ENCODE results near the gene SRRM3.
"Not testable (repeated sequence)": the region's sequence is repeated elsewhere in the genome, so short reads cannot be mapped to it uniquely, and the experiment has no call there.

Gene SRRM3

GRCh38 chr7:76231071-76231470 lies 29.4 kb downstream of the SRRM3 start:
- DNase-seq: no peak

DNA sequence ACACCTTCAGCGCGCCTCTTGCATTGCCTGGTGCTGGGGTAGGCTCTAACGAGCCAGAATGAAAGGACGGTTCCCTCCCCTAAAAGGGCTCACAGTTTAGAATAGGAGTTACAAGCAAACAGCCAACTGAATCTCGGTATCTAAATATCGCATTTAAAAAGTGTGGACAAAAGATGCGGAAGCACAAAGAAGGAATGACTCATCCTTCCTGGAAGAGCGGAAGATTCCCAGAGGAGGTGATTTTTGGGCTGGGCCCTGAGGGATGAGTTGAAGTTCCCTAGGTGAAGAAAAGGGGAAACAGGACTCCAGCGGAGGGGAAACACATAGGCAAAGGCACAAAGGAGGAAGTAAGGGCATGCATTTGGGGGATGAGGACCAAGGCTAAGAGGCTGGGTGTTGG lies 29.9 kb downstream of the SRRM3 start:
- no peak for DNase-seq

DNA sequence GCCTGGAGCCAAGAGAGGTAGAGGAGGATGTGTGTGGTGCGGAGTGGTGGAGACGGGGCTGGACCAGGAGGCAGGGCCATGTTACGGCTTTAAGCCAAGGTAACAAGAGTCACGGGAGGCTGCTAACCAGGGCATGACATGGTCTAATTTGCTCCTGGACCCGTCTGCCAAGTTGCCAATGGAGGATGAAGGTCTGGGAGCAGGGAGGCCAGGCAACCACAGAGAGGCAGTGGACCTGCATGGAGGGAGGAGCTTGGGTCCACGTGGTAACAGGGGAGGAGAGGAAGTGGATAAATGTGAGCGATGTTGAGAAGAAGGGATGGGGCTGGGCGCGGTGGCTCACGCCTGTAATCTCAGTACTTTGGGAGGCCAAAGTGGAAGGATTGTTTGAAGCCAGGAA lies 31.0 kb downstream of the SRRM3 start:
- DNase-seq: no peak

DNA sequence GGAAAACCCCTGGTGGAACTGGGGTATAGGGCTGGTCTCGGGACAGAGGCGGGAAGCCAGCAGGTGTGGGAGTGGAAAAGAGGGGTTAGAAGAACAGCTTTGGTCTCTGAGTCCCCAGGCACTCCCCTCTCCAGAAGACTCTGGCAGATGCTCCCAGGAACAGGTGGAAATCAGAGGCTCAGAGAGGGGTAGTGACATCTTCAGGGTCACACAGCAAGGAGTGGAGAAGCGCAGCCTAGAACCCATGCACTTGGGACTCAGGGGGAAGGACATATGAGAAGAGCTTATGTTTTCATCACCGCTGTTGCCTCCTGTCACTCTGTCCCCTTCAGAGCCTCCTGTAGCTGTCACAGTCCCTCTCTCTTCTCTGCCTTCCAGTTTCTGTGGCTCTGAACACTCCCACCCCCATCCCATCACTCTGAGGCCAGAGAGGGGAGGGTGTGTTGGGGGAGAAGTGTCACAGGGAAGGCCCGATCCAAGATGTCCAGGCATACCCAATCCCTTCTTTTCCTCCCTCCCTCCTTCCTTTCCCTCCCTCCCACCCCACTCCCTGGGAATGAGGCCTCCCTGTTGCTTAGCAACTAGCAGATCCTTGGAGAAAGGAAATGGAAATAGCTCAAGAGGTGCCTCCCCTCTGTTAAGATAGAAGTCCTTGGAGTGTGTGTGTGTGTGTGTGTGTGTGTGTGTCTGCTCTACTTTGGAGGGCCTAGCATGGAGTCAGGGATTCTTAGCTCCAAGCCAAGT lies 32.0 kb downstream of the SRRM3 start:
- DNase-seq: no peak

GRCh38 chr7:76234282-76234584 lies 32.5 kb downstream of the SRRM3 start:
- DNase-seq: no peak

DNA sequence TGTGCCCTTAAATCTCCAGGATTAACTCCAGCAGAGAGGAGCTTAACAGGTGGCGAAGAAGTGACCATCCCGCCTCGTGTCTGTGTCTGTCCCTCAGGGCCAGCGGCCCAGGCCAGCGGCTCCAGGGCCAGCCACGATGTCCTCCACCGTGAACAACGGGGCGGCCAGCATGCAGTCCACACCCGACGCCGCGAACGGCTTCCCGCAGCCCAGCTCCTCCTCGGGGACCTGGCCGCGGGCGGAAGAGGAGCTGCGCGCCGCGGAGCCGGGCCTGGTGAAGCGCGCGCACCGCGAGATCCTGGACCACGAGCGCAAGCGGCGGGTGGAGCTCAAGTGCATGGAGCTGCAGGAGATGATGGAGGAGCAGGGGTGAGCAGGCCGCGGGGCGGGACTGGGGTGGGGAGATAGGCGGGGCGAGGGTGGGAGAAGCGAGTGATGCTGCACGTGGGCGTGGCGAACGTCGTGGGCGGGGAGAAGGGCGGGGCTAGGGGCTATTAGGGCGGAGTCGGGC lies 33.3 kb downstream of the SRRM3 start:
- no peak for DNase-seq

DNA sequence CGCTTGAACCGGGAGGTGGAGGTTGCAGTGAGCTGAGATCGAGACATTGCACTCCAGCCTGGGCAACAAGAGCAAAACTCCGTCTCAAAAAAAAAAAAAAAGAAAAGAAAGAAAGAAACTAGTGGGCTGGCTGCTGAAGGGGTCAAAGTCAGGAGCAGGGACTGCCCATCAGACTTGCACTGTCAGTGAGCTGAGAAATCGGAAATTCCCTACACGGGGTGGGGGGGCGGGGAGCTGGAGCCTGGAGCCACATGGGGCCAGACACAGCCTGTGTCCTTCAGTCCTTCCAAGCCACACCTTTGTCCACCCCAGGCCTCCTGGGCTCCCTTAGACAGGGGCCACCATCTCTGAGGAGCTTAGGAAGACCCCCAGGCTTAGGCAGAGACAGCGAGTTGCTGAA lies 34.5 kb downstream of the SRRM3 start:
- no peak for DNase-seq

GRCh38 chr7:76238326-76238725 lies 36.6 kb downstream of the SRRM3 start:
- no peak for DNase-seq

- DNase-seq: no peak
Measured at GRCh38 chr7:76241141-76241540, 39.4 kb downstream of the SRRM3 start.

- not testable (repeated sequence) for DNase-seq
Measured at GRCh38 chr7:76242517-76243063, 40.9 kb downstream of the SRRM3 start.

DNA sequence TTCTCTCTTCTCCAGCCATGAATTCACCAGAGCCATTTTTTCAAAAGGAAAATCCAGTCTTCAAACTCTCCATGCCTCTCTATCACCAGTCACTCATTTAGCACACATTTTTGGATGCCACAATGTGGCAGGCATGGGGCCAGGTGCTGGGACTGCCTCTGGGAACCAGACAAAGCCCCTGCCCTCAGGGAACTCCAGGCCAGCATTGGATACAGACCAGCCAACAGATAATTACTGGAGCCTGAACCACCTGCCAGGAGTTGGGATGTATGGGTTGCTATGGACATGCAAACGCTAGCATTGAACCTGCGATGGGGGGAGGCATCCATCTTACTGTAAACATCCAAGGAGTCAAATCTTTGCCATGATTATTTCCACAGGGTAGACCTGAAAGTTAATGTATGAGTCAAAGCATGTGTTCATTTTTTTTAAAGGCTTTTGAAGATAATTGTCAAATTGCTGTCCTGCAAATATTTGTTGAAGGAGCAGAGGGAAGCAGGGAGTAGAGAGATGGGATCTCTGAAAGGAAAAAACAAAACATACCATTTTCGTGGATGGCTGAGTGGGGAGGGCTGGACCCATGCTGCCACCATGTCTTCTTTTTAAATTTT lies 43.2 kb downstream of the SRRM3 start:
- peak; percentile 92 to 96 for DNase-seq

DNA sequence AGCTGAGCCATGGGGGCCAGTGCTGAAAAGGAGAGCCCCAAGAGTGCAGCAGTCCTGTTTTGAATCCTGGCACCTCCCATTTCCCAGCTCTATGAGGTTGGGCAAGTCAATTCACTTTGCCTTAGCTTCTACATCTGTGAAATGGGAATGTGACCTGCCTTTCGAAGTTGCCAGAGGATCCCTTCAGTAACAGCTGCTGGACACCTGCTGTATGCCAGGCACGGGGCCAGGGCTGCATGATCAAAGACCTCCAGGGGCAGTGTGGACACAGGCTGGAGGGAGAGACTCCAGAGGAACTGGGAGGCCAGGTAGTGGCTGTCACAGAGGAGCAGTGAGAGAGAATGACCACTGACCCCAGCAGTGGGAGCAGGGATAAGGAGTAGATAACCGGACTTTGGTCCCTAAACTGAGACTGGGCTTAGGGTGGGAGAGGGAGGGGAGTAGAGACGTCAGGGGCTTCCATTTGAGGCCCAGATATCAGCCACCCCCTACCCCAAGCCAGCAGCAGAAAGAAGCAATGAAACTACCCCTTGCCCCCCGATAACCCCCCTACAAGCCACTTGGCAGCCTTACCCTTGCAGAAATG lies 45.2 kb downstream of the SRRM3 start:
- peak in 1 of 2 experiments; percentile 24 for DNase-seq

- DNase-seq: no peak
Measured at GRCh38 chr7:76247938-76248337, 46.2 kb downstream of the SRRM3 start.

DNA sequence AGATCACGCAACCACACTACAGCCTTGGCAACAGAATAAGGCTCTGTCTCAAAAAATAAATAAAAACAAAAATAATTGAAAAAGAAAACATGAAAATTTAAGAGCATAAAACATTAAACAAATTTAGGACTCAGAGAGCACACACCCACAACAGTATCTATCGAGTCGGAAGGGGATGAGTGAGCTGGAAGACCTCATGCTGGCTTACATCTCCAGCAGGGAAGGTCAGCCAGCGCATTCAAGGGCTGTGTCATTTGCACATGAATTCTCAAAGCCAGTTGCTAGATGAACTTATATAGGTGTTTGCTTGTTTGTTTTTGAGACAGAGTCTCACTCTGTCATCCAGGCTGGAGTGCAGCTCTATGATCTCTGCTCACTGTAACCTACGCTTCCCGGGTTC lies 50.3 kb downstream of the SRRM3 start:
- DNase-seq: no peak

GRCh38 chr7:76254781-76255180 lies 53.1 kb downstream of the SRRM3 start:
- no peak for DNase-seq

DNA sequence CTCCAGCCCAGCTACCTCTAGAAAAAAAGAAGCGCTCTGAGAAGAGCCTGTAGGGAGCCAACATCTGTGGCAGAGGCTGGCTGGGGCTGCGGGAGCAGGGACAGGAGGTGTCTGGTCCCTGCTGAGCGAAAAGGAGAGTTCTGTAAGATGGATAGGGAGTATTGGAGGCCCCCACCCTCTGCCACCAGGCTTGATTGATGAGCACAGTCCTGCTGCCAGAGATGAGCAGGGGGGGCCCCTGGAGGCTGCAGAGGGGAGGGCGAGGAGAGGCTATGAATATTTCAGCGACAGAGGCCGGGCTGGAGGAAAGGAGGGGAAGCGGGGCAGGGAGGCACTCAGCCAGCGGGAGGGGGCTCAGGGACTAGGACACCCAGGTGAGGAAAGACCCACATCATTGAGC lies 56.3 kb downstream of the SRRM3 start:
- no peak for DNase-seq

DNA sequence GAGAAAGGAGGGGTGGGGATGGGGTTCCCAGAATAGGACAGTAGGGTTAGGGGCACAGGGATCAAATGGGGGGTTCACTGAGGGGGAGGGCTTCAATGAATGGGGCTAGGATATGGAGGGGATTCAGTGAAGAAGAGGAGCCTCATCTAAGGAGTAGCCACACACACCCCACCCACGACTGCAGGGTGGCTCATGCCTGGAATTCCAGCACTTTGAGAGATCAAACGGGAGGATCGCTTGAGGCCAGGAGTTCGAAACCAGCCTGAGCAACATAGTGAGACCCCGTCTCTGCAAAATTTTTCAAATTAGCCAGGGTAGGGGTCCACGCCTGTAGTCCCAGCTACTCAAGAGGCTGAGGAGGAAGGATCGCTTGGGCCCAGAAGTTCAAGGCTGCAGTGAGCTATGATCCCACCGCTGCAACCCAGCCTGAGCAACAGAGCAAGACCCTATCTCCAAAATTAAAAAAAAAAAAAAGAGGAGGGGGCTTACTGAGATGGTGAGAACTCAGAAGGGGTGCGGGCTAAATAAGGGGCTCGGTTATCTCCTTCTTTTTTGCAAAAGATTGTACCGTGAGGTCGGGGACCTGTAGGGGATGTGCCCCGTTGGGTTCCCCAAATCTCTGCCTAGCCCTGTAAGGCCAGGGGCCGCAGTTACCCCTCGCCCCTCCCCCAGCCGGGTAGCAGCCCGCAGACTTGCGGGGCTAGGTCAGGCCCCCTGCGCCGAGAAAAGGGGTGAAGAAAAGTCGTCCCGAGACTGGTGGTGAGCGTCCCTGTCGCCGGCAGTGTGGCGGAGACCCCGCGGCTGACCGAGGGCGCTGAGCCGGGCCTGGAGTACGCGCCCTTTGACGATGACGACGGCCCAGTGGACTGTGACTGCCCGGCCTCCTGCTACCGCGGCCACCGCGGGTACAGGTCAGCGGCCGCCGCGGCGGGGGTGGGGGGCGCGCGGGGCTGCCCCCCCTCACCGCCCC lies 57.7 kb downstream of the SRRM3 start:
- no peak for DNase-seq

DNA sequence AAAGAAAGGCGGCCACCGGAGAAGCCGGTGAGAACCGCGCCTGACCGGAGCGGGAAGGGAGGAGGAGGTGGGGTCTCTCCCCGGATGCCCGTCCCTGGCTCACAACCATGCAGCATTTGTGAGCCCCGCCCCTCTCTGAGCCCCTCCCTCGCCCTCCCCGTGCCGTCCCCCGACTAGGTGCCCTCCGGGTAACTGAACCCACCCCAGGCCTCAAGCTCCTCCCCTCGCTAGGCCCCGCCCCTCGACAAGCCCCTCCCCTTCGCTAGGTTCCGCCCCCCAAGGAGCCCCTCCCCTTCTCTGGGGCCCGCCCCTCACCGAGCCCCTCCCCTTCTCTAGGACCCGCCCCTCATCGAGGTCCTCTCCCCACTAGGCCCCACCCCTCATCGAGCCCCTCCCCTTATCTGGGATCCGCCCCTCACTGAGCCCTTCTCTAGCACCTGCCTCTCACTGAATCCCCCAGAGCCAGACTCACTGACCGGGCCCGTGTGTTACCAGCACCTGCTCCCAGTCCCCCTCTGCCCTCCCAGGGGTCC lies 58.5 kb downstream of the SRRM3 start:
- DNase-seq: no peak

- no peak for DNase-seq
Measured at GRCh38 chr7:76261329-76261728, 59.6 kb downstream of the SRRM3 start.

- DNase-seq: no peak
Measured at GRCh38 chr7:76261931-76262330, 60.2 kb downstream of the SRRM3 start.

DNA sequence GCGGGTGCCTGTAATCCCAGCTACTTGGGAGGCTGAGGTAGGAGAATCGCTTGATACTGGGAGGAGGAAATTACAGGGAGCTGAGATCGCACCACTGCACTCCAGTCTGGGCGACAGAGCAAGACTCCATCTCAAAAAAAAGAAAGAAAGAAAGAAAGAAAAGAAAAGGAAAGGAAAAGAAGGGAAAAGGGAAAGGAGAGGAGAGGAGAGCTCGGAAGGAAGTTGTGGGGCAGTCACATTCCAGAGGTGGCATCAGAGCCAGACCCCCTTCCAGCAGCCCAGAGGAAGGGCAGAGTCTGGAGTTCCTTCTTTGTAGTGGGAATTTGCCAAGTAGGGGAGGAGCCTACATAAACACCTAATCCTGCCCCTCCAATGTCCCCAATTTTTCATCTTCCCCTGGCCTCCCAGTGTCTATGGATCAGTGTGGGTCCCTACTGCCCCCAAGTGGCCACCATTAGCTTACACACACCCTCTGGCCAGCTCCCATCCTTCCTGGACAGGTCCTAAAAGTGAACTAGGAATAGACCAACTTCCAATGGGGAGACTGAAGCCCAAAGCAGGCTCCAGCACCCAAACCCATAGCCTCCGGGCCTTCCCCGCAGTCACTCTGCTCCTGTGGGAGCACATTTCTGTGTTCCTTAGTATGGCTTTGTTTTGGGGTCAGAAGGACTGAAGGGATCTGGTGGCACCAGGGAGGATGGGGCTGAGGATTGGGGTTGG lies 61.1 kb downstream of the SRRM3 start:
- DNase-seq: peak; percentile 74 to 78

DNA sequence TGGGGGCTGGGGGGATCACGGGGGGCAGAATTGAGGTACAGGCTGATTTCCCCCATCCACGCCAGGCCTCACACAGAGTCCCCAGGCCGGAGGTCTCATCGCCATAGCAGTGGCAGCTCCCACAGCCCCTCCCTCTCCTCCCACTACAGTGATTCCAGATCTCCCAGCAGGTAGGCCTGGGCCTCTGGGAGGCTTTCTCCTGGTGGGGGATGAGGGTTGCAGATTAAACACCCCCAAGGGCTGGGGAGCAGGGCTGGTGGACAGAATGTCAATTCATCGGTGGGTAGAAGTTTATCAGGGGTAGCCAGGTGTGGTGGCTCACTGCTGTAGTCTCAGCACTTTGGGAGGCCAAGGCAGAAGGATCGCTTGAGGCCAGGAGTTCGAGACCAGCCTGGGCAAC lies 63.6 kb downstream of the SRRM3 start:
- no peak for DNase-seq

Data from NCI-H2081 (cell line).